H9 (cell line): ENCODE results near the gene ALDH1A2. TPM values are rescaled to one million over a fixed set of nuclear protein-coding genes. Genes with fewer than 3 reads are reported as not detected.

Experiments
- DNase-seq: peaks from one replicate; pipeline ENCODE4 v3.0.0-alpha.2; 2017
- H2AFZ ChIP-seq: one replicate; pipeline ENCODE4 v1.6.1; 2013; ENCODE audit warnings: mild to moderate bottlenecking, low read length, control low read depth, moderate library complexity
- H2AK5ac ChIP-seq: 2 replicates; pipeline ENCODE4 v1.6.1; 2013; ENCODE audit warnings: low read length, control low read depth, mixed read lengths; ENCODE audit not compliant: insufficient read length
- H2BK120ac ChIP-seq: one replicate; pipeline ENCODE4 v1.6.1; 2013; ENCODE audit warnings: low read depth, mild to moderate bottlenecking, low read length, control low read depth, inconsistent platforms; ENCODE audit not compliant: poor library complexity, severe bottlenecking
- H2BK12ac ChIP-seq: 2 replicates; pipeline ENCODE4 v1.6.1; 2013; ENCODE audit warnings: low read length, control low read depth, mixed read lengths, low read depth; ENCODE audit not compliant: insufficient read length
- H2BK15ac ChIP-seq: 2 replicates; pipeline ENCODE4 v1.6.1; 2013; ENCODE audit warnings: low read depth, low read length, control low read depth
- H2BK20ac ChIP-seq: one replicate; pipeline ENCODE4 v1.6.1; 2013; ENCODE audit warnings: low read depth, mild to moderate bottlenecking, low read length, control low read depth, inconsistent platforms; ENCODE audit not compliant: poor library complexity, severe bottlenecking
- H2BK5ac ChIP-seq: 2 replicates; pipeline ENCODE4 v1.6.1; 2013; ENCODE audit warnings: low read length, control low read depth, mixed read lengths; ENCODE audit not compliant: insufficient read length
- H3K14ac ChIP-seq: 2 replicates; pipeline ENCODE4 v1.6.1; 2013; ENCODE audit warnings: low read length, control low read depth; ENCODE audit not compliant: insufficient read depth
- H3K18ac ChIP-seq: 2 replicates; pipeline ENCODE4 v1.6.1; 2013; ENCODE audit warnings: low read depth, mild to moderate bottlenecking, mixed read lengths, low read length, control low read depth; ENCODE audit not compliant: insufficient read length
- H3K23ac ChIP-seq: 2 replicates; pipeline ENCODE4 v1.6.1; 2013; ENCODE audit warnings: low read length, control low read depth, mixed read lengths, low read depth; ENCODE audit not compliant: insufficient read length
- H3K23me2 ChIP-seq: 2 replicates; pipeline ENCODE4 v1.6.1; 2013; ENCODE audit warnings: low read depth, mild to moderate bottlenecking, mixed read lengths, low read length, control low read depth; ENCODE audit not compliant: insufficient read length, poor library complexity, severe bottlenecking
- H3K27ac ChIP-seq: 2 replicates; pipeline ENCODE4 v1.5.1; 2013; ENCODE audit warnings: low read length, control low read depth, mixed read lengths, low read depth; ENCODE audit not compliant: insufficient read length
- H3K27me3 ChIP-seq: 2 replicates; pipeline ENCODE4 v1.6.1; 2013; ENCODE audit warnings: low read length, control low read depth, inconsistent platforms; ENCODE audit not compliant: insufficient read depth
- H3K4ac ChIP-seq: 2 replicates; pipeline ENCODE4 v1.6.1; 2013; ENCODE audit warnings: low read depth, mild to moderate bottlenecking, control low read depth, inconsistent platforms, low read length, moderate library complexity
- H3K4me1 ChIP-seq: 2 replicates; pipeline ENCODE4 v1.6.1; 2013; ENCODE audit warnings: low read length, control low read depth, inconsistent platforms; ENCODE audit not compliant: insufficient read depth
- H3K4me2 ChIP-seq: 2 replicates; pipeline ENCODE4 v1.6.1; 2013; ENCODE audit warnings: low read length, control low read depth, mixed read lengths; ENCODE audit not compliant: insufficient read length, insufficient read depth
- H3K56ac ChIP-seq: 2 replicates; pipeline ENCODE4 v1.6.1; 2013; ENCODE audit warnings: low read depth, mild to moderate bottlenecking, mixed read lengths, low read length, control low read depth; ENCODE audit not compliant: insufficient read length
- H3K79me1 ChIP-seq: 2 replicates; pipeline ENCODE4 v1.6.1; 2013; ENCODE audit warnings: low read depth, mild to moderate bottlenecking, moderate library complexity, low read length, control low read depth, inconsistent platforms; ENCODE audit not compliant: insufficient read depth, poor library complexity, severe bottlenecking
- H3K79me2 ChIP-seq: 2 replicates; pipeline ENCODE4 v1.6.1; 2013; ENCODE audit warnings: low read length, control low read depth, inconsistent platforms; ENCODE audit not compliant: insufficient read depth
- H3K9ac ChIP-seq: 2 replicates; pipeline ENCODE4 v1.6.1; 2013; ENCODE audit warnings: low read length, control low read depth, mixed read lengths; ENCODE audit not compliant: insufficient read length; ENCODE audit errors: extremely low read depth
- H3K9me3 ChIP-seq: one replicate; pipeline ENCODE4 v1.6.1; 2013; ENCODE audit warnings: low read depth, low read length, inconsistent platforms; ENCODE audit not compliant: control insufficient read depth
- H3T11ph ChIP-seq: one replicate; pipeline ENCODE4 v1.6.1; 2013; ENCODE audit warnings: mild to moderate bottlenecking, low read length, control low read depth, inconsistent platforms
- H4K20me1 ChIP-seq: one replicate; pipeline ENCODE4 v1.6.1; 2013; ENCODE audit not compliant: control insufficient read depth, insufficient read length, insufficient read depth
- H4K5ac ChIP-seq: 2 replicates; pipeline ENCODE4 v1.6.1; 2013; ENCODE audit warnings: low read depth, mild to moderate bottlenecking, mixed read lengths, low read length, control low read depth; ENCODE audit not compliant: insufficient read length
- H4K8ac ChIP-seq: replicated peaks from 2 replicates; pipeline ENCODE4 v1.6.1; 2013; ENCODE audit warnings: low read length, control low read depth, mixed read lengths, low read depth; ENCODE audit not compliant: insufficient read length
- H4K91ac ChIP-seq: 2 replicates; pipeline ENCODE4 v1.6.1; 2013; ENCODE audit warnings: low read depth, mild to moderate bottlenecking, moderate library complexity, mixed read lengths, low read length, control low read depth; ENCODE audit not compliant: insufficient read length
- H3K27ac Mint-ChIP-seq, 3 experiments: 2 replicates in 2 of 3; 3 replicates in 1 of 3; pipeline ENCODE4 v1.8.0; 2020 to 2021; ENCODE audit warnings: mixed read lengths in 3 of 3, mild to moderate bottlenecking in 1 of 3, moderate library complexity in 1 of 3
- H3K27me3 Mint-ChIP-seq: 2 replicates; pipeline ENCODE4 v1.8.0; 2021; ENCODE audit warnings: low read depth, mild to moderate bottlenecking, moderate library complexity, mixed read lengths
- H3K36me3 Mint-ChIP-seq, 3 experiments: 2 replicates in 2 of 3; 3 replicates in 1 of 3; pipeline ENCODE4 v1.8.0; 2020 to 2021; ENCODE audit warnings: low read depth in 3 of 3, mixed read lengths in 3 of 3; ENCODE audit not compliant: insufficient read depth in 1 of 3
- H3K4me1 Mint-ChIP-seq, 2 experiments: 2 replicates each; pipeline ENCODE4 v1.8.0; 2020; ENCODE audit warnings: mixed read lengths in 2 of 2
- H3K4me3 Mint-ChIP-seq, 2 experiments: 2 replicates in 1 of 2; 3 replicates in 1 of 2; pipeline ENCODE4 v1.8.0; 2020 to 2021; ENCODE audit warnings: mild to moderate bottlenecking in 2 of 2, mixed read lengths in 2 of 2, moderate library complexity in 1 of 2
- H3K9me3 Mint-ChIP-seq, 2 experiments: 2 replicates in 1 of 2; 3 replicates in 1 of 2; pipeline ENCODE4 v1.8.0; 2020; ENCODE audit warnings: mild to moderate bottlenecking in 2 of 2, mixed read lengths in 2 of 2, moderate library complexity in 1 of 2
- WGBS: extraction: QIAGEN DNeasy Blood & Tissue Kit; methylation state at CpG from one replicate; pipeline ENCODE4 v1.1.7; 2013; ENCODE audit warnings: missing lambda C conversion rate, low lambda C conversion rate, mixed read lengths; ENCODE audit not compliant: insufficient read length; ENCODE audit errors: extremely low coverage; 5-methylcytosine and 5-hydroxymethylcytosine counted together
- total RNA-seq: library from RNA; stranded (reverse); gene quantifications from 2 replicates; pipeline ENCODE4 v1.2.1, GENCODE V29; 2021
- TF ChIP-seq, protein P1 (sequence below): fragments of 200-600 bp; sonication (generic); conservative IDR thresholded peaks from 3 replicates; pipeline ENCODE4 v1.8.0; 2021; ENCODE audit warnings: antibody characterized with exemption, mild to moderate bottlenecking

ALDH1A2 gene
- total RNA-seq, 1 experiment from 2014 or later = 0.72 TPM

DNA sequence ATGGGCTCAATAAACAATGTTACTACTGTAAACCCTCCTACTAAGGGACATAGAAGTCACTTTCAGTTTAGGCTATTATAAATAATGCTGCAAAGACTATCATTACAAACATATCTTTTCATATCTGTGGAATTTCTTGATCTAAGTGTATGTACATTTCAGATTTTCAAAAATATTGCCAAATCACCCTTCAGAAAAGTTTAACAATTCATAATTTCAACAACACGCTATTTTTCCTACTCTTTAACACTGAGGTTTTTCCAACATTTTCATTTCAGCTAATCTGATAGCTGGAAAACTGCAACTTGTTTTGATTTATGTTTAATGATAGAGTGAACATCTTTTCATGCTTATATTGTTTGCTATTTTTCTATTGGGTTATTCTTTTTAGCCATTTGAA is 69.0 kb downstream of the ALDH1A2 start:
- no peak overlapping the region for H3K4me3 Mint-ChIP-seq

More for the DNA sequence above, 69.0 kb downstream of the ALDH1A2 start:
- no peak overlapping the region for H3K23ac ChIP-seq
- peaks cover 0 to 3% (median 3%) of the 10 kb centered on the region in 3 experiments; a peak in 2 of 7 replicates for H3K36me3 Mint-ChIP-seq
- H3K4me1 Mint-ChIP-seq = no peaks in the 10 kb centered on the region
- H2BK12ac ChIP-seq = no peak overlapping the region
- H4K20me1 ChIP-seq = no peaks in the 10 kb centered on the region
- no peak overlapping the region for H3T11ph ChIP-seq
- H2BK5ac ChIP-seq = no peak overlapping the region
- H2AK5ac ChIP-seq = no peak overlapping the region
- DNase-seq = no peak
- no peak overlapping the region for H4K5ac ChIP-seq
- H3K56ac ChIP-seq = no peak overlapping the region
- H4K8ac ChIP-seq = no peak overlapping the region
- H3K4me1 ChIP-seq = no peaks in the 10 kb centered on the region
- no peaks in the 10 kb centered on the region for H3K23me2 ChIP-seq
- H3K9ac ChIP-seq = no peak overlapping the region
- H3K9me3 Mint-ChIP-seq = peaks cover 0 to 7% of the 10 kb centered on the region in 2 experiments; a peak in 3 of 5 replicates
- H2AFZ ChIP-seq = no peak overlapping the region
- no peak overlapping the region for H3K4ac ChIP-seq
- no peak overlapping the region for H3K14ac ChIP-seq
- no peaks in the 10 kb centered on the region for H3K27me3 ChIP-seq
- H3K18ac ChIP-seq = no peak overlapping the region
- H4K91ac ChIP-seq = no peak overlapping the region
- no peaks in the 10 kb centered on the region for H3K79me2 ChIP-seq
- H3K79me1 ChIP-seq = no peaks in the 10 kb centered on the region
- 100% methylated on average over 1 of the region's 1 CpG for WGBS
- H2BK15ac ChIP-seq = no peak overlapping the region
- H3K4me2 ChIP-seq = no peak overlapping the region
- peaks cover 3% of the 10 kb centered on the region; the same call in 1 of the 2 replicates for H3K27me3 Mint-ChIP-seq
- TF ChIP-seq, protein P1, sequence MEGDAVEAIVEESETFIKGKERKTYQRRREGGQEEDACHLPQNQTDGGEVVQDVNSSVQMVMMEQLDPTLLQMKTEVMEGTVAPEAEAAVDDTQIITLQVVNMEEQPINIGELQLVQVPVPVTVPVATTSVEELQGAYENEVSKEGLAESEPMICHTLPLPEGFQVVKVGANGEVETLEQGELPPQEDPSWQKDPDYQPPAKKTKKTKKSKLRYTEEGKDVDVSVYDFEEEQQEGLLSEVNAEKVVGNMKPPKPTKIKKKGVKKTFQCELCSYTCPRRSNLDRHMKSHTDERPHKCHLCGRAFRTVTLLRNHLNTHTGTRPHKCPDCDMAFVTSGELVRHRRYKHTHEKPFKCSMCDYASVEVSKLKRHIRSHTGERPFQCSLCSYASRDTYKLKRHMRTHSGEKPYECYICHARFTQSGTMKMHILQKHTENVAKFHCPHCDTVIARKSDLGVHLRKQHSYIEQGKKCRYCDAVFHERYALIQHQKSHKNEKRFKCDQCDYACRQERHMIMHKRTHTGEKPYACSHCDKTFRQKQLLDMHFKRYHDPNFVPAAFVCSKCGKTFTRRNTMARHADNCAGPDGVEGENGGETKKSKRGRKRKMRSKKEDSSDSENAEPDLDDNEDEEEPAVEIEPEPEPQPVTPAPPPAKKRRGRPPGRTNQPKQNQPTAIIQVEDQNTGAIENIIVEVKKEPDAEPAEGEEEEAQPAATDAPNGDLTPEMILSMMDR = no peak
- no peak overlapping the region for H2BK120ac ChIP-seq
- no peaks in the 10 kb centered on the region for H3K9me3 ChIP-seq
- no peak overlapping the region for H3K27ac ChIP-seq
- H2BK20ac ChIP-seq = no peak overlapping the region
- H3K27ac Mint-ChIP-seq = no peak overlapping the region
